H1 (cell line): ENCODE results near the gene MAGI2. TPM values are rescaled to one million over a fixed set of nuclear protein-coding genes. Genes with fewer than 3 reads are reported as not detected.

Experiments used
- CTCF ChIA-PET: fragments of 300-600 bp; sonication (Branson Sonifier 250); formaldehyde crosslinking; loops from one replicate; lab custom pipeline; 2021; ENCODE audit not compliant: partially characterized antibody; lab: Charles Lee
- POLR2A ChIA-PET: fragments of 300-600 bp; sonication (Branson Sonifier 250); formaldehyde crosslinking; loops from one replicate; lab custom pipeline; 2021; ENCODE audit warnings: inconsistent platforms; ENCODE audit not compliant: partially characterized antibody; lab: Charles Lee
- DNase-seq, 2 experiments: peaks; one replicate each; pipeline versions ENCODE4 v3.0.0 to v3.0.0-alpha.2; 2010 to 2022; ENCODE audit warnings: low spot score in 2 of 2, low read depth in 1 of 2, mixed read lengths in 1 of 2
- FAIRE-seq: peaks from 2 replicates; lab custom pipeline; 2011; peaks lifted over from hg19 to GRCh38; lab: Jason Lieb, UNC
- H2AFZ ChIP-seq: 2 replicates; pipeline ENCODE4 v1.8.1; 2012; ENCODE audit warnings: low read length, inconsistent platforms
- H2AK5ac ChIP-seq: 2 replicates; pipeline ENCODE4 v1.6.1; 2013; ENCODE audit warnings: low read depth, low read length
- H2BK120ac ChIP-seq: replicated peaks from 2 replicates; pipeline ENCODE3; 2013; ENCODE audit warnings: low read depth, low read length, inconsistent platforms
- H2BK12ac ChIP-seq: 2 replicates; pipeline ENCODE4 v1.6.1; 2013; ENCODE audit warnings: low read depth, low read length
- H2BK15ac ChIP-seq: 2 replicates; pipeline ENCODE4 v1.6.1; 2013; ENCODE audit warnings: low read length
- H2BK20ac ChIP-seq: 2 replicates; pipeline ENCODE4 v1.6.1; 2013; ENCODE audit warnings: low read length
- H2BK5ac ChIP-seq: 2 replicates; pipeline ENCODE4 v1.6.1; 2013; ENCODE audit warnings: low read depth, low read length
- H3K14ac ChIP-seq: 2 replicates; pipeline ENCODE4 v1.6.1; 2013; ENCODE audit warnings: inconsistent platforms; ENCODE audit not compliant: insufficient read length
- H3K18ac ChIP-seq: 2 replicates; pipeline ENCODE4 v1.6.1; 2013; ENCODE audit warnings: low read length; ENCODE audit errors: extremely low read depth
- H3K23ac ChIP-seq: 2 replicates; pipeline ENCODE4 v1.6.1; 2013; ENCODE audit warnings: inconsistent platforms; ENCODE audit not compliant: insufficient read length
- H3K23me2 ChIP-seq: 2 replicates; pipeline ENCODE4 v1.6.1; 2013; ENCODE audit warnings: low read depth, low read length
- H3K27ac ChIP-seq: 2 replicates; pipeline ENCODE4 v1.6.1; 2011; ENCODE audit warnings: low read depth, low read length, inconsistent platforms
- H3K27me3 ChIP-seq, 4 experiments: replicated peaks in 1 of 4; 1 replicate in 1 of 4; 2 replicates in 3 of 4; pipeline versions ENCODE4 v1.6.1 to v1.8.1; 2011 to 2013; ENCODE audit warnings: low read length in 3 of 4, mild to moderate bottlenecking in 3 of 4, inconsistent platforms in 2 of 4, mixed read lengths in 2 of 4, moderate library complexity in 1 of 4; ENCODE audit not compliant: control insufficient read depth in 3 of 4, insufficient read depth in 3 of 4; ENCODE audit errors: extremely low read depth in 1 of 4
- H3K36me3 ChIP-seq, 4 experiments: 2 replicates each; pipeline versions ENCODE4 v1.6.1 to v1.8.1; 2011 to 2013; ENCODE audit warnings: mild to moderate bottlenecking in 4 of 4, low read length in 3 of 4, moderate library complexity in 2 of 4, control low read depth in 1 of 4, inconsistent platforms in 1 of 4; ENCODE audit not compliant: insufficient read depth in 4 of 4, control insufficient read depth in 2 of 4
- H3K4ac ChIP-seq: replicated peaks from 2 replicates; pipeline ENCODE3; 2013; ENCODE audit warnings: low read length, low read depth, mixed read lengths, inconsistent platforms; ENCODE audit not compliant: insufficient read length
- H3K4me1 ChIP-seq, 4 experiments: replicated peaks in 1 of 4; 1 replicate in 1 of 4; 2 replicates in 3 of 4; pipeline versions ENCODE4 v1.6.1 to v1.8.1; 2011 to 2013; ENCODE audit warnings: low read length in 3 of 4, inconsistent platforms in 2 of 4, mixed read lengths in 1 of 4; ENCODE audit not compliant: insufficient read depth in 4 of 4, control insufficient read depth in 3 of 4
- H3K4me2 ChIP-seq, 2 experiments: 2 replicates each; pipeline versions ENCODE4 v1.6.1 to v1.8.1; 2011 to 2013; ENCODE audit warnings: low read depth in 2 of 2, low read length in 2 of 2, control low read depth in 1 of 2, inconsistent platforms in 1 of 2, mild to moderate bottlenecking in 1 of 2; ENCODE audit not compliant: insufficient read depth in 1 of 2
- H3K4me3 ChIP-seq, 4 experiments: fragments of 200-600, 300-600 bp in 1 of 4; sonication (generic), shearing (Covaris generic), sonication (Bioruptor Twin) in 1 of 4; 2 replicates each; pipeline versions ENCODE4 v1.5.1 to v1.8.1; 2011 to 2016; ENCODE audit warnings: low read length in 4 of 4, low read depth in 3 of 4, control low read depth in 2 of 4, inconsistent platforms in 2 of 4, mild to moderate bottlenecking in 2 of 4, mixed read lengths in 1 of 4, moderate library complexity in 1 of 4; ENCODE audit not compliant: insufficient read depth in 2 of 4; ENCODE audit errors: extremely low read depth in 1 of 4
- H3K56ac ChIP-seq: replicated peaks from 2 replicates; pipeline ENCODE3; 2013; ENCODE audit warnings: low read depth, mild to moderate bottlenecking, mixed read lengths, low read length, inconsistent platforms; ENCODE audit not compliant: insufficient read length
- H3K79me1 ChIP-seq: 2 replicates; pipeline ENCODE4 v1.6.1; 2013; ENCODE audit warnings: low read depth, low read length, control low read depth
- H3K79me2 ChIP-seq, 2 experiments: 2 replicates each; pipeline versions ENCODE4 v1.6.1 to v1.8.1; 2012 to 2013; ENCODE audit warnings: low read length in 2 of 2, mild to moderate bottlenecking in 2 of 2, inconsistent platforms in 1 of 2; ENCODE audit not compliant: insufficient read depth in 2 of 2, control insufficient read depth in 1 of 2
- H3K9ac ChIP-seq, 4 experiments: replicated peaks in 1 of 4; 1 replicate in 1 of 4; 2 replicates in 3 of 4; pipeline versions ENCODE4 v1.6.1 to v1.8.1; 2011 to 2013; ENCODE audit warnings: low read depth in 3 of 4, low read length in 3 of 4, control low read depth in 2 of 4, mild to moderate bottlenecking in 2 of 4, moderate library complexity in 2 of 4, inconsistent platforms in 1 of 4; ENCODE audit errors: extremely low read depth in 1 of 4
- H3K9me3 ChIP-seq, 2 experiments: 2 replicates each; pipeline versions ENCODE4 v1.6.1 to v1.8.1; 2012 to 2013; ENCODE audit warnings: mild to moderate bottlenecking in 2 of 2, moderate library complexity in 2 of 2, control low read depth in 1 of 2, inconsistent platforms in 1 of 2, low read depth in 1 of 2, low read length in 1 of 2, mixed read lengths in 1 of 2; ENCODE audit not compliant: insufficient read depth in 2 of 2
- H4K20me1 ChIP-seq, 2 experiments: replicated peaks in 1 of 2; 2 replicates each; pipeline versions ENCODE3 to v1.8.1; 2011 to 2013; ENCODE audit warnings: inconsistent platforms in 2 of 2, low read length in 2 of 2, mild to moderate bottlenecking in 1 of 2; ENCODE audit not compliant: insufficient read depth in 2 of 2, control insufficient read depth in 1 of 2
- H4K5ac ChIP-seq: 2 replicates; pipeline ENCODE4 v1.6.1; 2013; ENCODE audit warnings: low read length, low read depth, mixed read lengths, inconsistent platforms; ENCODE audit not compliant: insufficient read length
- H4K8ac ChIP-seq: 2 replicates; pipeline ENCODE4 v1.8.0; 2013; ENCODE audit warnings: mild to moderate bottlenecking, moderate library complexity, low read length, inconsistent platforms; ENCODE audit not compliant: insufficient read depth; ENCODE audit errors: extremely low read depth
- H4K91ac ChIP-seq: replicated peaks from 2 replicates; pipeline ENCODE3; 2013; ENCODE audit warnings: low read length, mixed read lengths, inconsistent platforms; ENCODE audit not compliant: insufficient read length
- HDAC2 ChIP-seq, 2 experiments: fragments of 300-600 bp in 1 of 2; sonication (generic) in 1 of 2; IDR thresholded peaks; 2 replicates each; pipeline ENCODE4 v1.6.1; 2011 to 2012; ENCODE audit warnings: low read depth in 2 of 2, low read length in 2 of 2, mild to moderate bottlenecking in 2 of 2, moderate library complexity in 2 of 2, borderline replicate concordance in 1 of 2, inconsistent platforms in 1 of 2
- SUZ12 ChIP-seq: fragments of 200-600 bp; sonication (generic); IDR thresholded peaks from 2 replicates; pipeline ENCODE4 v1.6.1; 2012; ENCODE audit warnings: mild to moderate bottlenecking, inconsistent platforms, low read length, moderate library complexity, mixed read lengths
- USF2 ChIP-seq: IDR thresholded peaks from 2 replicates; pipeline ENCODE4 v1.6.1; 2011; ENCODE audit warnings: low read length, improper control_type of control experiment
- polyA plus RNA-seq, 7 experiments: library from polyadenylated mRNA; depleted of rRNA in 3 of 7; stranded (reverse) in 5 of 7; unstranded in 2 of 7; fragments of >200 nt in 5 of 7; fragments of 200-250 nt in 2 of 7; gene quantifications; 1 replicate in 5 of 7; 2 replicates in 1 of 7; 4 replicates in 1 of 7; pipeline versions ENCODE4 v1.2.1 to v1.2.3, GENCODE V29; 2011 to 2013; ENCODE audit warnings: missing spikeins in 2 of 7, mixed read lengths in 2 of 7
- total RNA-seq: library from RNA; stranded (reverse); fragmentation: NEBNext Ultra II Directional; extraction: Animal tissue kit (Norgen Biotek cat#: 25700); gene quantifications from 2 replicates; pipeline ENCODE4 v1.2.1, GENCODE V29; 2021

MAGI2 gene
- total and polyA plus RNA-seq, 2 of the 8 experiments (the other 6 are each of a cell fraction or from before 2014, with no cell fraction given): 6.0 to 27.3 TPM

- no peak for FAIRE-seq
- no peak overlapping the region for H2BK120ac ChIP-seq
- CTCF ChIA-PET: interaction anchor here (0.7 to 0.9 kb wide), 2 partner anchors 107 to 654 kb away, joined by 3 read pairs; no protein-coding TSS in a partner anchor
- TF ChIP-seq HDAC2 (IDR thresholded peaks at IDR 0.05; ENCODE audit: borderline replicate concordance in 1 of 2, low read depth in 2 of 2, low read length in 2 of 2): no peak
- no peak for TF ChIP-seq SUZ12
- TF ChIP-seq USF2: no peak
These were observed 48.1 kb downstream of the MAGI2 start for GRCh38 chr7:79405368-79405767.

More at GRCh38 chr7:79405368-79405767, 48.1 kb downstream of the MAGI2 start:
- Histone ChIP-seq H3K27me3 (no peaks in the 10 kb centered on the region), H3K14ac (no peak overlapping the region), H3K4me2 (no peak overlapping the region), H3K23ac (no peak overlapping the region), H3K56ac (no peak overlapping the region), H4K8ac (no peak overlapping the region), H3K36me3 (no peaks in the 10 kb centered on the region), H3K79me2 (no peaks in the 10 kb centered on the region), H4K5ac (no peak overlapping the region), H3K4me3 (no peak overlapping the region), H3K9ac (no peak overlapping the region), H2AFZ (no peak overlapping the region), H2BK12ac (no peak overlapping the region), H3K79me1 (no peaks in the 10 kb centered on the region), H4K91ac (no peak overlapping the region), H4K20me1 (no peaks in the 10 kb centered on the region), H3K18ac (no peak overlapping the region), H2AK5ac (no peak overlapping the region), H2BK5ac (no peak overlapping the region), H3K4ac (no peak overlapping the region), H3K23me2 (no peaks in the 10 kb centered on the region), H3K27ac (no peak overlapping the region), H3K4me1 (no peaks in the 10 kb centered on the region), H2BK20ac (no peak overlapping the region), H3K9me3 (no peaks in the 10 kb centered on the region), H2BK15ac (no peak overlapping the region)
- no peak for DNase-seq
- POLR2A ChIA-PET: no interaction called here
